Fibroblast of skin of scalp (primary cell): ENCODE results near the gene GALNT4.

Experiments
- DNase-seq: peaks from one replicate; pipeline ENCODE4 v3.0.0-alpha.2; 2013

Gene GALNT4

GRCh38 chr12:89529738-89530137 is 5.1 kb upstream of the GALNT4 start:
- DNase-seq = peak; percentile 59

- DNase-seq = no peak
Observed at GRCh38 chr12:89528434-89528833, 3.8 kb upstream of the GALNT4 start.

GRCh38 chr12:89525824-89526770 is 1.5 kb upstream of the GALNT4 start, which contains the start of gene POC1B:
Gene POC1B (minus strand): TSS chr12:89526047. CDS start chr12:89525895, 152 bp downstream.
- peak; percentile 82 for DNase-seq

- no peak for DNase-seq
Observed at GRCh38 chr12:89525305-89525823, 768 bp upstream of the GALNT4 start.

GRCh38 chr12:89523843-89524540 is 604 bp downstream of the GALNT4 start:
- DNase-seq = no peak

- DNase-seq = no peak
Observed at GRCh38 chr12:89523393-89523792, 1.2 kb downstream of the GALNT4 start.

GRCh38 chr12:89521364-89522223 is 3.0 kb downstream of the GALNT4 start:
- no peak for DNase-seq

GRCh38 chr12:89517720-89518119 is 6.9 kb downstream of the GALNT4 start:
- no peak for DNase-seq

- DNase-seq = no peak
Observed at GRCh38 chr12:89516633-89517032, 8.0 kb downstream of the GALNT4 start.

- no peak for DNase-seq
Observed at GRCh38 chr12:89514751-89515150, 9.8 kb downstream of the GALNT4 start.

- DNase-seq = no peak
Observed at GRCh38 chr12:89513544-89513943, 11.1 kb downstream of the GALNT4 start.

GRCh38 chr12:89507015-89507824 is 17.4 kb downstream of the GALNT4 start:
- no peak for DNase-seq

- no peak for DNase-seq
Observed at GRCh38 chr12:89506050-89506449, 18.5 kb downstream of the GALNT4 start.

- no peak for DNase-seq
Observed at GRCh38 chr12:89504560-89505346, 19.8 kb downstream of the GALNT4 start.

- DNase-seq = no peak
Observed at GRCh38 chr12:89501793-89502192, 22.8 kb downstream of the GALNT4 start.

GRCh38 chr12:89499857-89500256 is 24.7 kb downstream of the GALNT4 start:
- DNase-seq = no peak

GRCh38 chr12:89497467-89497866 is 27.1 kb downstream of the GALNT4 start:
- DNase-seq = no peak

- DNase-seq = no peak
Observed at GRCh38 chr12:89497005-89497404, 27.6 kb downstream of the GALNT4 start.

- DNase-seq = peak; percentile 12
Observed at GRCh38 chr12:89494411-89495231, 30.0 kb downstream of the GALNT4 start.
